ENCODE data around the gene PARN.

DNA sequence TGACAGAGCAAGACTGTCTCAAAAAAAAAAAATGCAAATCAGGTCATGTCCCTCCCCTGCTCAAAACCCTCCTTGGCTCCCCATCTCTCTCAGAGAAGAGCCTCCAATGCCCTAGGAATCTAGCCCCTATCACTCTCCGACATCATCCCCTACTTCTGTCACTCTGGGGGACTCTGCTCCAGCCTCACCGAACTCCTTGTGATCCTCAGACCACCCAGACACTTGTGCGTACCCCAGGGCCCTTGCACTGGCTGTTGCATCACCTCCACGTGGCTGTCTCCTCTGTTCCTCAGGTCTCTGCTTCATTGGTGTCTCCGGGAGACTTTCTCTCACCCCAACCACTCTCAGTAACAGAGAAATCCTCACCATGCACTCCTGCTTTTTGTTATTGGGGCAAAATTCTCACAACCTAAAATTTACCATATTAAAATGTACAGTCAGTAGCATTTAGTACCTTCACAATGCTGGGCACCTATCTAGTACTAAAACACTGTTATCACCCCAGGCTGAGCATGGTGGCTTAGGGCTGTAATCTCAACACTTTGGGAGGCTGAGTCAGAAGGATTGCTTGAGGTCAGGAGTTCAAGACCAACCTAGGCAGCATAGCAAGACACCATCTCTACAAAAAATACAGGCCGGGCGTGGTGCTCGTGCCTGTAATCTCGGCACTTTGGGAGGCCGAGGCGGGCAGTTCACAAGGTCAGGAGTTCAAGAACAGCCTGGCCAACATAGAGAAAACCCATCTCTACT, 48.9 kb upstream of the PARN start:
- TF ChIP-seq, protein P1, sequence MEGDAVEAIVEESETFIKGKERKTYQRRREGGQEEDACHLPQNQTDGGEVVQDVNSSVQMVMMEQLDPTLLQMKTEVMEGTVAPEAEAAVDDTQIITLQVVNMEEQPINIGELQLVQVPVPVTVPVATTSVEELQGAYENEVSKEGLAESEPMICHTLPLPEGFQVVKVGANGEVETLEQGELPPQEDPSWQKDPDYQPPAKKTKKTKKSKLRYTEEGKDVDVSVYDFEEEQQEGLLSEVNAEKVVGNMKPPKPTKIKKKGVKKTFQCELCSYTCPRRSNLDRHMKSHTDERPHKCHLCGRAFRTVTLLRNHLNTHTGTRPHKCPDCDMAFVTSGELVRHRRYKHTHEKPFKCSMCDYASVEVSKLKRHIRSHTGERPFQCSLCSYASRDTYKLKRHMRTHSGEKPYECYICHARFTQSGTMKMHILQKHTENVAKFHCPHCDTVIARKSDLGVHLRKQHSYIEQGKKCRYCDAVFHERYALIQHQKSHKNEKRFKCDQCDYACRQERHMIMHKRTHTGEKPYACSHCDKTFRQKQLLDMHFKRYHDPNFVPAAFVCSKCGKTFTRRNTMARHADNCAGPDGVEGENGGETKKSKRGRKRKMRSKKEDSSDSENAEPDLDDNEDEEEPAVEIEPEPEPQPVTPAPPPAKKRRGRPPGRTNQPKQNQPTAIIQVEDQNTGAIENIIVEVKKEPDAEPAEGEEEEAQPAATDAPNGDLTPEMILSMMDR (IDR thresholded peaks at IDR 0.05): no peak
- no peak for TF ChIP-seq POLR2AphosphoS5 (IDR thresholded peaks at IDR 0.05)
- no peak for TF ChIP-seq POLR2A (IDR thresholded peaks at IDR 0.05)
- no peak for TF ChIP-seq EP300 (IDR thresholded peaks at IDR 0.05)

Data from sigmoid colon (tissue), 4 donors.